ENCODE measurements around the gene GSTO2.

GSTO2 gene

DNA sequence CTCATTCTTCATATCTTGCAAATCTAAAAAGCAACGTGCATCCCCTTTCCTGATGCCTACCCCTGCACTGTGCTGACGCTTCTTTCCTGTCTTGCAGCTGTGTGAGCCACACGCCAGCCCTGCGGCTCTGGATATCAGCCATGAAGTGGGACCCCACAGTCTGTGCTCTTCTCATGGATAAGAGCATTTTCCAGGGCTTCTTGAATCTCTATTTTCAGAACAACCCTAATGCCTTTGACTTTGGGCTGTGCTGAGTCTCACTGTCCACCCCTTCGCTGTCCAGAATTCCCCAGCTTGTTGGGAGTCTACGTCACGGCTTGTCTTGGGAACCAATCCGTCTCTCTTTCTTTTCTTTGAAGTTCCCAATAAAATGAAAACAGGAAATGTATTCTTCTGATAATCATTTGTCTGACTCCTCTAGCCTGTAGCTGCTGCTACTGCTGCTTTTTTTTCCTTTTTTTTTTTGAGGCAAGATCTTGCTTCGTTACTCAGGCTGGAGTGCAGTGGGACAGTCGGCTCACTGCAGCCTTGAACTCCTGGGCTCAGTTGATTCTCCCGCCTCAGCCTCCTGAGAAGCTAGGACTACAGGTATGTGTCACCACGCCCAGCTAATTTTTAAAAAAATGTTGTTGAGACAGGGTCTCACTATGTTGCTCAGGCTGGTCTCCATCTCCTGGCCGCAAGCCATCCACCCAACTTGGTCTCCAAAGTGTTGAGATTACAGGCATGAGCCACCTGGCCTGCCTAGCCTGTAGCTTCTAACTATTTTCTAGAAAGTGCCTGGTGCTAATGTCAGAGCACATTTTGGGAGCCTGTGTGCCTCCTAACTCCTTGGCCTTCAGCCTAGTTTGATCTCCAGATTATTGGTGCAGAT lies 30.3 kb downstream of the GSTO2 start:
- H3K9me3 Mint-ChIP-seq: peaks cover 2% of the 10 kb centered on the region
- peak overlapping the region in 1 of 3 experiments; percentile 5 for H3K4me3 Mint-ChIP-seq
- TF ChIP-seq, protein P1, sequence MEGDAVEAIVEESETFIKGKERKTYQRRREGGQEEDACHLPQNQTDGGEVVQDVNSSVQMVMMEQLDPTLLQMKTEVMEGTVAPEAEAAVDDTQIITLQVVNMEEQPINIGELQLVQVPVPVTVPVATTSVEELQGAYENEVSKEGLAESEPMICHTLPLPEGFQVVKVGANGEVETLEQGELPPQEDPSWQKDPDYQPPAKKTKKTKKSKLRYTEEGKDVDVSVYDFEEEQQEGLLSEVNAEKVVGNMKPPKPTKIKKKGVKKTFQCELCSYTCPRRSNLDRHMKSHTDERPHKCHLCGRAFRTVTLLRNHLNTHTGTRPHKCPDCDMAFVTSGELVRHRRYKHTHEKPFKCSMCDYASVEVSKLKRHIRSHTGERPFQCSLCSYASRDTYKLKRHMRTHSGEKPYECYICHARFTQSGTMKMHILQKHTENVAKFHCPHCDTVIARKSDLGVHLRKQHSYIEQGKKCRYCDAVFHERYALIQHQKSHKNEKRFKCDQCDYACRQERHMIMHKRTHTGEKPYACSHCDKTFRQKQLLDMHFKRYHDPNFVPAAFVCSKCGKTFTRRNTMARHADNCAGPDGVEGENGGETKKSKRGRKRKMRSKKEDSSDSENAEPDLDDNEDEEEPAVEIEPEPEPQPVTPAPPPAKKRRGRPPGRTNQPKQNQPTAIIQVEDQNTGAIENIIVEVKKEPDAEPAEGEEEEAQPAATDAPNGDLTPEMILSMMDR (IDR thresholded peaks at IDR 0.05; ENCODE audit: unreplicated experiment in 3 of 3): no peak
- peak overlapping the region in 2 of 3 experiments; percentile 62 to 73 for H3K27ac Mint-ChIP-seq
- H3K36me3 Mint-ChIP-seq (ENCODE audit: low read depth): no peaks in the 10 kb centered on the region
- peaks cover 4% of the 10 kb centered on the region for H3K27me3 Mint-ChIP-seq (ENCODE audit: low read depth)
- H3K4me1 Mint-ChIP-seq: peaks cover 24% of the 10 kb centered on the region

DNA sequence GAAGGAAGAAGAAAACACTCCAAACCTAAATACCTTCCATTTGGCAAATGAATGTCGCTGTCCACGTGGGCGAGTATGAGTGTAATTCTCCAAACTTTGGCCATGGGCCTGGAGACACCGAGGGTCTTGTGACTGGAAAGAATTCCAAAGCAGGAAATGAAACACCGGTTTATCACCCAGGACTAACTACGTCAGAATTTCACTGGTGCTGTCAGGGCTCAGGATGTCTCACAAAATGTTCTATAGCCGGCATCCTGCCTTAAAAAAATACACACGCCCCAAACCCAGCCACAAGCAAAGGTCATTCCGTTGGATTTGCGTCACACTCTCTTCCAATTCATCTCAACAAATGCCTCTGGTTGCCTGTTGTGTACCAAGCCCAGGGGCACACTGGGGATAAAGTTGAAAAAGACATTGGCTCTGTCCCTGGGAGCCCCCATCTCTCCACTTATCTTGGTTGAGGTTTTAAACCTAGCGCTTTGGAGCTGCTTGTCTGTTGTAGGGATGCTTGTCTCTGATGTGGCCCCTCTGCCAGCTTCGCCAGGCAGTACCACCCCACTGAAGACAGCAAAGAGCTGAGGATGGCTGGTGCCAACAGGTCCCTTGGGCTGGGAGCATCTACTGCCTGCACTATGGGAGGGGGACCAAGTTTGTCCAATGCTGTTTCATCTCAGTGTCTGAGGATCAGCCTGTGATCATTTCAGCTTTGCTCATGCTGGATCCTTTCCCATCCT lies 31.2 kb downstream of the GSTO2 start:
- Mint-ChIP-seq H3K9me3 (peaks cover 2% of the 10 kb centered on the region), H3K27ac (peak overlapping the region in 1 of 3 experiments; percentile 73), H3K4me3 (no peak overlapping the region), H3K4me1 (peaks cover 29% of the 10 kb centered on the region), H3K27me3 (ENCODE audit: low read depth) (peaks cover 4% of the 10 kb centered on the region), H3K36me3 (ENCODE audit: low read depth) (no peaks in the 10 kb centered on the region)
- TF ChIP-seq, protein P1 (IDR thresholded peaks at IDR 0.05; ENCODE audit: unreplicated experiment in 3 of 3): no peak

DNA sequence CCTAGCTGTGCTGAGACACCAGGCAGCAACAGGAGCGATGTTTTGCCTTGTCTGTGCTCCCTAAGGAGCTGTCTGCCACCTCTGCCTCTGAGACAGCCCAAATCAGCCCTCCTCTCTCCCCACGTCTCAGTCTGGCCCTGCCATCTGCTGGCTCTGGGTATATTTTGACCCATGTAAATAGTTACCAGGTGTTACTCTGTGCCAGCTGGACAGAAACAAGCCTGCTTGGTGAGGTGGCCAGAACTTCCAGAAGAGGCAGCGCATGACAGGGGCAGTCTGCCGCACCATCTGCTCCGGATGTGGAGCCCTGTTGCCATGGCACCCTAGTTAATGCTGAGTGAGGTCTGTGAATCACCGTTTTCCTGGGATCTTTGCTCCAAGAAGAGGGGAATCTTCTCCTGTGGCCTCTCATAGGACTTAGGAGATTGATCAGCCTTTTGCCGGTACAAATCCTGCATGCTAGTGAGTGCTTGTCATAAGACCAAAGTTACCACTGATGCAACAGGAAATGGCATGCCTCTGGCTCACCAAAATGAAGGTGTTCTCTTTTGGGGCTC lies 31.8 kb downstream of the GSTO2 start:
- Mint-ChIP-seq H3K27me3 (ENCODE audit: low read depth) (peaks cover 8% of the 10 kb centered on the region), H3K36me3 (ENCODE audit: low read depth) (no peaks in the 10 kb centered on the region), H3K27ac (peak overlapping the region in 2 of 3 experiments; percentile 15 to 73), H3K4me1 (peaks cover 33% of the 10 kb centered on the region), H3K9me3 (peaks cover 2% of the 10 kb centered on the region), H3K4me3 (no peak overlapping the region)
- TF ChIP-seq, protein P1 (IDR thresholded peaks at IDR 0.05; ENCODE audit: unreplicated experiment in 3 of 3): no peak

DNA sequence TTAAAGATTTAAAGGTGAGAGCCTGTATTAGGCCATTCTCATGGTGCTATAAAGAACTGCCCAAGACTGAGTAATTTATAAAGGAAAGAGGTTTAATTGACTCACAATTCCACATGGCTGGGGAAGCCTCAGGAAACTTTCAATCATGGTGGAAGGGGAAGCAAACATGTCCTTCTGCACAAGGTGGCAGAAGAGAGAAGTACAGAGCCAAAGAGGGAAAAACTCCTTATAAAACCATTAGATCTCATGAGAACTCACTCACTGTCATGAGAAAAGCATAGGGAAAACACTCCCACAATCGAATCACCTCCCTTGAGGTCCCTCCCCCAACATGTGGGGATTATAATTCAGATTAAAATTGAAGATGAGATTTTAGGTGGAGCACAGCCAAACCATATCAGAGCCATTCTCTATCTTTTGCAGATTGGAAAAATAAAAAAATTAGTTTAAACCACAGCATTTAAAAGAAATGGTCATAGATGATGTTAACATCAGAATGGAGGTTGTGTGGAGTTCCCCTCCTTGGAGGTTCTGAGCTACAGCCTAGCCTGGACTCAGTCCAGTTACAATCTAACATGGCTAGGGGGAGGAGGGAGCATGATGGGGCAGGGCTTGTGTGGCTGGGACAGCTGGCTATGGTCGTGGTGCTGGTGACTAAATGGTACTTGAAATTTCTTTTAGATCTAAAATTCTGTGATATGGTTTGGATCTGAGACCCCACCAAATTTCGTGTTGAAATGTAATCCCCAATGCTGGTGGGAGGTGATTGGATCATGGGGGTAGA lies 33.1 kb downstream of the GSTO2 start:
- Mint-ChIP-seq H3K4me3 (no peak overlapping the region), H3K27me3 (ENCODE audit: low read depth) (peaks cover 8% of the 10 kb centered on the region), H3K4me1 (peaks cover 35% of the 10 kb centered on the region), H3K27ac (no peak overlapping the region), H3K9me3 (peaks cover 2% of the 10 kb centered on the region), H3K36me3 (ENCODE audit: low read depth) (no peaks in the 10 kb centered on the region)
- TF ChIP-seq, protein P1 (IDR thresholded peaks at IDR 0.05; ENCODE audit: unreplicated experiment in 3 of 3): no peak

DNA sequence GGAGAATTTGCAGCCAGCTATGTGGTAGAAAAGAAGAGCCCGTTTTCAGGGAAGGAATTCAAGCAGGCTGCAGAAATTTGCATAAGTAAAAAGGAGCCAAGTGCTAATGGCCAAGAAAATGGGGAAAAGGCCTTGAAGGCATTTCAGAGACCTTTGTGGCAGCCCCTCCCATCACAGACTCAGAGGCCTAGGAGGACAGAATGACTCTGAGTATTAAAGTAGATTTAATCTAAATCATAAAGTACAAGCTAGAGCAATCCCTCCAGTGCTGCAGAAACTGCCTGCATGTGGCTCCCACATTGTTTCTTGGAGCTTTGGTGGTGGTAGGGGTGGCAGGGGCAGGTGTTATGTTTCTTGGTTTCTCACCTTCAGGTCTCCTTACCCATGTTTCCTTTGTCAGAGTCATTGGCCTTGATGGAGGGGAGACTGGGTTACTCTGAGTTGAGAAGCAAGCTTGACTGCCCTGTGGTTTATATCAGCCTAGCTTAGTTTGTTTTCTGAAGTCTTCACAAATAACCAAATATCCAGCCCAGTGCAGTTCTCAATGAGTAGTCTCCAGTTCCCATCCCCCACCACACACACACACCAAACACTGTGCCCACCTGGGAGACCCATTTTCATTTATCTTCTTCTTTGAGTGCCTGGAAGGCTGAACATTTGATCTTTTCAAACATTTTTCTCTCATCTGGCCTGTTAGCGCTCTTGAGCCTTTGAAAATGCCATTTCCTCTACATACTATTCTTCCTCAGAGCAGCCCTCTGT lies 34.8 kb downstream of the GSTO2 start:
- Mint-ChIP-seq H3K27ac (no peak overlapping the region), H3K4me3 (no peak overlapping the region), H3K4me1 (peaks cover 34% of the 10 kb centered on the region), H3K9me3 (peaks cover 2% of the 10 kb centered on the region), H3K36me3 (ENCODE audit: low read depth) (no peaks in the 10 kb centered on the region), H3K27me3 (ENCODE audit: low read depth) (peaks cover 8% of the 10 kb centered on the region)
- TF ChIP-seq, protein P1 (IDR thresholded peaks at IDR 0.05; ENCODE audit: unreplicated experiment in 3 of 3): no peak
